Temporal lobe (tissue), 2 donors: ENCODE measurements around the gene SPATA17. TPM values are rescaled to one million over a fixed set of nuclear protein-coding genes. Genes with fewer than 3 reads are reported as not detected.

ENCODE experiments used
- small RNA-seq: library from RNA; depleted of rRNA; stranded (forward); fragments of <200 nt; gene quantifications from one replicate; pipeline ENCODE3, GENCODE V24; 2014; ENCODE audit warnings: low replicate concordance
- total RNA-seq: library from RNA; depleted of rRNA; stranded (reverse); fragments of >200 nt; gene quantifications from one replicate; pipeline ENCODE4 v1.2.3, GENCODE V29; 2014

SPATA17 gene
- total RNA-seq, 1 donor from 2014 or later, result 4.2 TPM

Small RNAs within 50 kb of the gene (small RNA-seq; reads per million reads assigned to genes)
- not detected for gene UBBP2

Other genes starting within 250 kb of the SPATA17 start
- gene GPATCH2, start 254 bp upstream of the SPATA17 start, total RNA-seq, result 18.4 TPM